Activated T-helper 2 cell treated with anti-CD3 and anti-CD28 coated beads, Interferon-gamma antibody, Interleukin-2, Interleukin-4, amounts not matched to agents 10 μg/mL and 5 μg/mL and 100 μg/mL, durations not matched to agents 14 hours and 24 hours and 36 hours (primary cell): ENCODE results near the gene SCO2. TPM values are rescaled to one million over a fixed set of nuclear protein-coding genes. Genes with fewer than 3 reads are reported as not detected.

ENCODE experiments used
- DNase-seq: peaks from one replicate; pipeline ENCODE4 v3.0.0; 2021; ENCODE audit warnings: low spot score
- H3K27ac Mint-ChIP-seq: one replicate; pipeline ENCODE4 v1.8.0; 2021; ENCODE audit warnings: mixed read lengths
- H3K27me3 Mint-ChIP-seq: one replicate; pipeline ENCODE4 v1.8.0; 2021; ENCODE audit warnings: low read depth, mixed read lengths
- H3K36me3 Mint-ChIP-seq: one replicate; pipeline ENCODE4 v1.8.0; 2021; ENCODE audit warnings: low read depth, mixed read lengths
- H3K4me1 Mint-ChIP-seq: one replicate; pipeline ENCODE4 v1.8.0; 2021; ENCODE audit warnings: low read depth, mixed read lengths
- H3K4me3 Mint-ChIP-seq: one replicate; pipeline ENCODE4 v1.8.0; 2021; ENCODE audit warnings: low read depth, mild to moderate bottlenecking, moderate library complexity, mixed read lengths
- H3K9me3 Mint-ChIP-seq: one replicate; pipeline ENCODE4 v1.8.0; 2021; ENCODE audit warnings: mixed read lengths
- intact Hi-C: fragments of 100-400 bp; cut with micrococcal nuclease; formaldehyde crosslinking; loops from one replicate; pipeline ENCODE4 v1.15.1; 2023
- total RNA-seq: library from RNA; stranded (reverse); gene quantifications from 2 replicates; pipeline ENCODE4 v1.2.3, GENCODE V29; 2022

Gene SCO2, protein sequence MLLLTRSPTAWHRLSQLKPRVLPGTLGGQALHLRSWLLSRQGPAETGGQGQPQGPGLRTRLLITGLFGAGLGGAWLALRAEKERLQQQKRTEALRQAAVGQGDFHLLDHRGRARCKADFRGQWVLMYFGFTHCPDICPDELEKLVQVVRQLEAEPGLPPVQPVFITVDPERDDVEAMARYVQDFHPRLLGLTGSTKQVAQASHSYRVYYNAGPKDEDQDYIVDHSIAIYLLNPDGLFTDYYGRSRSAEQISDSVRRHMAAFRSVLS
- 3.8 and 8.7 TPM in 2 replicates for total RNA-seq

- Mint-ChIP-seq H3K36me3 (peaks cover 38% of the 10 kb centered on the region), H3K4me3 (peak within 1 kb of the TSS; percentile 94), H3K4me1 (peaks cover 24% of the 10 kb centered on the region), H3K27me3 (no peaks in the 10 kb centered on the region), H3K9me3 (no peaks in the 10 kb centered on the region), H3K27ac (peak within 1 kb of the TSS; percentile 81)
- DNase-seq, result peak; percentile 97
- intact Hi-C loops, result loop anchor here (1.0 to 10.0 kb wide), 4 partner anchors 17 to 280 kb away; partner anchors contain the start of genes NCAPH2 and TUBGCP6
These were observed at the start of gene SCO2 for GRCh38 chr22:50525104-50525857. Gene SCO2, minus strand, starts transcription at chr22:50525598. Its CDS starts 1,187 bp downstream, at chr22:50524411.

DNA sequence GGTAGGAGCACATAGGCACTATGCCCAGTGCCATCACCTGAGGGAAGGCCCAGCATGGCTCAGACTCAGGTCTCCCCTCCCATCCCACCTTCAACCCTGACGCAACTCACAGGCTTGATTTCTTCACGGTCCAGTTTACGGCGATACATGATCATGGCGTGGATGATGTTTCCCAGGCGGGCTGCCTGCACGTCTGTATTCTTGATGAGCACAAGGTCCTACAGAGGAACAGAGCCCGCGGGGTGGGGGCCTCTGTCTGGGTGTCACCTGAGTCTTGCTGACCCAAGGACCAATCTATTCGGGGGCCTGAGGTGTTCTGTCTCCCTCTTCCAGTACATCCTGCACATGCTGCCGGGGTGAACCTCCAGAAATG lies 49.0 kb upstream of the SCO2 start:
- H3K27ac Mint-ChIP-seq, result no peak overlapping the region
- H3K4me1 Mint-ChIP-seq, result peaks cover 2% of the 10 kb centered on the region
- H3K4me3 Mint-ChIP-seq, result no peak overlapping the region
- DNase-seq, result no peak
- intact Hi-C loops, result no loop called here
- H3K9me3 Mint-ChIP-seq, result no peaks in the 10 kb centered on the region
- no peaks in the 10 kb centered on the region for H3K27me3 Mint-ChIP-seq
- peaks cover 59% of the 10 kb centered on the region for H3K36me3 Mint-ChIP-seq

GRCh38 chr22:50573491-50574382 lies 48.3 kb upstream of the SCO2 start:
- Mint-ChIP-seq H3K4me1 (peaks cover 2% of the 10 kb centered on the region), H3K9me3 (no peaks in the 10 kb centered on the region), H3K36me3 (peaks cover 57% of the 10 kb centered on the region), H3K27me3 (no peaks in the 10 kb centered on the region), H3K4me3 (no peak overlapping the region), H3K27ac (no peak overlapping the region)
- intact Hi-C loops, result no loop called here
- DNase-seq, result no peak

DNA sequence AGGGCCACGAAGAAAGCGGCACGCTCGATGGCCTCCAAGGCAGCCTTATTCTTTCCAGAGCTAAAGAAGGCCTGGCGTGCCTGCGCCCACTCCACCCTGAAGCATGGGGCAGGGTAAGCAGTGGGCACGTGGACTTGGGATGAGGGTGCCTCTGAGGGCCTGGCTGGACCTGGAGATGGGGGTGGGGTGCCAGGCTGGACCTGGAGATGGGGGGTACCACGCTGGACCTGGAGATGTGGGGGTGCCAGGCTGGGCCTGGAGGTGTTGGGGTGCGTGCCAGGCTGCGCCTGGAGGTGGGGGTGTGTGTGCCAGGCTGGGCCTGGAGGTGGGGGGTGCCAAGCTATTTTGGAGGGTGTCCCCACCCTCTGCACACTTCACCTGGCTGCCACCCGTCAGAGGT lies 47.6 kb upstream of the SCO2 start:
- Mint-ChIP-seq H3K4me3 (no peak overlapping the region), H3K27me3 (no peaks in the 10 kb centered on the region), H3K27ac (no peak overlapping the region), H3K4me1 (peaks cover 2% of the 10 kb centered on the region), H3K9me3 (no peaks in the 10 kb centered on the region), H3K36me3 (peaks cover 56% of the 10 kb centered on the region)
- intact Hi-C loops, result no loop called here
- no peak for DNase-seq

DNA sequence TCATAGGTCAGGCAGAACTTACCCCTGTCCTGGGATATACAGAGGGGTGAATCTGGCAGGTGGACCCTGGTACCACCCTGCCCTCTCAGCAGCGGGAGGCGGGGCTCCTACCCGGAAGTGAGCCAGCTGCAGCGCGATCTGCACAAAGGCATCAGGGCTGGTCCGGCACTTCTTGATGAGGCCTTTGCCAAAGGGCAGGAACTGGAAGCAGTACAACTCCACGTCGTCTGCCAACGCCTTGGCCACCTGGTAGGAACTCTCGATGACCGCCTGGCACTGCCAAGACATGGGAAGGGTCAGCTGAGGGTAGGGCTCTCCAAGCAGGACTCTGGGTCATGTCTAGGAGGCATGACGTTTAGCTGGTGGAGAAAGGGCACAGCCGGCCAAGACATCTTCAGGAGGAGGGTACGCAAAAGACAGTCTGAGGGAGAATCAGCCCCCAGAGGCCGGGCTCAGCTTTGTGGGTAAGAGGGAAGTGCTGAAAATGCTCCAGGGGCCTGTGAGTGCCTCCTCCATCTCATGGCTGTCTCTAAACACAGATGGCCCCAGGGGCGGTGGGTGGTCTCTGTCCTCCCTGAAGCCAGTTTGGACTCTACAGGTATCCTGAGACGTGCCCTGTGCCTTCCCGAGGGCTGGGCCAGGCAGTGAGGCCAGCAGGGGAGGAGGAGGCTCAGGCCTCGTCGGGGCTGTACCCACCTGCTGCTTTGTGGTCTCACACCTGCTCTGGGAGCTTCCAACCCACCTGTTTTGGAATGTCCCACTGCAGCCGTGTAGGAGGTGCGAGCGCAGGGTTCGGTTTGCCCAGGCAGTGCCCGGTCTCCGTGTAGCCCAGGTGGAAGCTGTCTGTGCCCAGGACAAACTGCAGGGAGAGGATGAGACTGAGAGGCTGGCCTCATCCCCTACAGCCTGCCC lies 46.1 kb upstream of the SCO2 start:
- H3K27me3 Mint-ChIP-seq, result no peaks in the 10 kb centered on the region
- H3K4me3 Mint-ChIP-seq, result no peak overlapping the region
- no peaks in the 10 kb centered on the region for H3K9me3 Mint-ChIP-seq
- DNase-seq, result no peak
- intact Hi-C loops, result no loop called here
- H3K4me1 Mint-ChIP-seq, result no peaks in the 10 kb centered on the region
- peaks cover 51% of the 10 kb centered on the region for H3K36me3 Mint-ChIP-seq
- H3K27ac Mint-ChIP-seq, result no peak overlapping the region

DNA sequence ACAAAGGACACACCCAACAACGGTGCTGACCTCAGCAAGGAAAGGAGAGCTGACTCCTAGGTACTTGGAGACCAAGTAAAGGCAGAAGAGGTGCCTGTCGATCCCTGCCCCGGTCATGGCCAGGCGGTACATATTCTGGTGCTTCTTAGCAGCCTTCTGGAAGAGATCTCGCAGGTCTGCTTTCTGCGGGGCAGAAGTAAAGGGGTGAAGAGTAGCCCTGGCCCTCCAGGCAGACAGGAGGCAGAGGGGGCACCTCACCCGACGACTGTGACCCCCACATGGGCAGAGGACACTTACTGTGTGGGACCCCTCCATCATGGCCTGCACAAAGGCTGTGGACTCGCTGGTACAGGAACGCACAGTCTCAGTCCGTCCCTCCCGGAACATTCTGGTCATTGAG lies 45.5 kb upstream of the SCO2 start:
- Mint-ChIP-seq H3K4me3 (no peak overlapping the region), H3K9me3 (no peaks in the 10 kb centered on the region)

GRCh38 chr22:50569896-50570535 lies 44.6 kb upstream of the SCO2 start:
- Mint-ChIP-seq H3K27ac (no peak overlapping the region), H3K27me3 (no peaks in the 10 kb centered on the region), H3K4me3 (no peak overlapping the region), H3K9me3 (no peaks in the 10 kb centered on the region), H3K36me3 (peaks cover 43% of the 10 kb centered on the region), H3K4me1 (no peaks in the 10 kb centered on the region)
- intact Hi-C loops, result no loop called here
- no peak for DNase-seq

More for the DNA sequence above, 45.5 kb upstream of the SCO2 start:
- no peaks in the 10 kb centered on the region for H3K27me3 Mint-ChIP-seq
- H3K27ac Mint-ChIP-seq, result no peak overlapping the region
- no peak for DNase-seq
- H3K36me3 Mint-ChIP-seq, result peaks cover 46% of the 10 kb centered on the region
- intact Hi-C loops, result no loop called here
- H3K4me1 Mint-ChIP-seq, result no peaks in the 10 kb centered on the region

- Mint-ChIP-seq H3K4me1 (no peaks in the 10 kb centered on the region), H3K36me3 (peaks cover 40% of the 10 kb centered on the region), H3K27me3 (peaks cover 4% of the 10 kb centered on the region), H3K27ac (no peak overlapping the region), H3K4me3 (no peak overlapping the region), H3K9me3 (no peaks in the 10 kb centered on the region)
- no peak for DNase-seq
- intact Hi-C loops, result no loop called here
These were observed 43.7 kb upstream of the SCO2 start for GRCh38 chr22:50569041-50569459.

DNA sequence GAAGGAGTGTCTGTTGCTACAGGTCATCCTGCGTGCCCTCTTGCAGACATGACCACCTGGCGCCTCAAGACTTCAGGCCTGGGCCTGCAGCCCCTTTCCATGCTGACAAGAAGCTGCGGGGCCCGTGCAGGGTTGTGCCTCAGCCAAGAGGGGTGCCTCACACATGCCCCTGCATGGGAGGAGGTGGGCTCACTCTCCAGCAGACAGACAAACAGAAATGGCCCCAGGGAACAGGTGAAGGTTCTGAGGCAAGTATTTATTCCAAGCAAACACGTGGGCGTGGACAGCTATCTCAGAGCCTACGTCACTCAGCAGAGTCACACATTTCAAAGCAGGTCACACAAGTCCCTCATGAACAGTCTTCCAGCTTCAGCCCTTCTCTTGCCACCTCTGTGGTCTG lies 43.2 kb upstream of the SCO2 start:
- intact Hi-C loops, result no loop called here
- Mint-ChIP-seq H3K4me3 (no peak overlapping the region), H3K27me3 (peaks cover 5% of the 10 kb centered on the region), H3K4me1 (peaks cover 2% of the 10 kb centered on the region), H3K36me3 (peaks cover 40% of the 10 kb centered on the region), H3K27ac (no peak overlapping the region), H3K9me3 (no peaks in the 10 kb centered on the region)
- DNase-seq, result no peak

DNA sequence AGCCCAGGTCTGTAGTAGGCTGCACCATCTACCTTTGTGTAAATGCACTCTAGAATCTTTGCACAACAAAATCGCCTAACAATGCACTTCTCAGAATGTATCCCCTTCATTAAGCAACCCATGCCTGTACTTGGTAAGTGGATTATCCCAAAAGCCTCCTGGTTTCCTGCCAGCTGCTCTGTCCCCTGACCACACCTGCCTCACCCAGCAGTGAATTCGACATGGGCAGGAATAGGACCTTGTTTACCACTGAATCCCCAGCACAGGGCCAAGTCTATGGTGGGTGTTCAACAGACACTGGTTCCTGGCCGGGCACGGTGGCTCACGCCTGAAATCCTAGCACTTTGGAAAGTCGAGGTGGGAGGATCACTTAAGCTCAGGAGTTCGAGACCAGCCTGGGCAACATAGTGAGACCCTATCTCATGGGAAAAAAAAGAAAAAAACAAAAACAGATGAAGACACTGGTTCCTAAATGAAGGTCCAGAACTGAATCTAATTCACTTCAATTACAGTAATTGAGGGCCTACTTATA lies 42.4 kb upstream of the SCO2 start:
- no peak for DNase-seq
- Mint-ChIP-seq H3K36me3 (peaks cover 38% of the 10 kb centered on the region), H3K4me1 (peaks cover 9% of the 10 kb centered on the region), H3K27me3 (peaks cover 10% of the 10 kb centered on the region), H3K27ac (no peak overlapping the region), H3K4me3 (no peak overlapping the region), H3K9me3 (no peaks in the 10 kb centered on the region)
- intact Hi-C loops, result no loop called here

GRCh38 chr22:50564289-50564688 lies 38.9 kb upstream of the SCO2 start:
- Mint-ChIP-seq H3K27ac (no peak overlapping the region), H3K4me3 (no peak overlapping the region), H3K9me3 (no peaks in the 10 kb centered on the region), H3K4me1 (peaks cover 16% of the 10 kb centered on the region), H3K27me3 (peaks cover 20% of the 10 kb centered on the region), H3K36me3 (peaks cover 8% of the 10 kb centered on the region)
- intact Hi-C loops, result no loop called here
- no peak for DNase-seq
